ENCODE measurements around the gene ARL15. TPM values are rescaled to one million over a fixed set of nuclear protein-coding genes. Genes with fewer than 3 reads are reported as not detected.

The ARL15 gene
- total and polyA plus RNA-seq, 9 of the 15 experiments (the other 6 are each of a cell fraction or from before 2014, with no cell fraction given) = 18.5 to 80.4 (median 57.0) TPM

GRCh38 chr5:54148067-54148845 lies 162.1 kb downstream of the ARL15 start:
- peaks cover 23% of the 10 kb centered on the region for H3K36me3 ChIP-seq (ENCODE audit: control insufficient read depth, insufficient read depth, low read length)
- H3K9me1 ChIP-seq (ENCODE audit: control insufficient read depth, insufficient read depth, low read length) = no peaks in the 10 kb centered on the region
- 0 out of 2 replicates have a peak, but pooled peaks cover 6% of the 10 kb centered on the region for H4K20me1 ChIP-seq (replicated peaks; ENCODE audit: control insufficient read depth, insufficient read depth, low read length)
- 76% methylated on average over 6 of the region's 6 CpGs for WGBS (ENCODE audit: insufficient coverage, low coverage, missing lambda C conversion rate)
- peaks cover 23% of the 10 kb centered on the region; the same call in 1 of the 3 replicates for H3K79me2 ChIP-seq (ENCODE audit: control insufficient read depth, insufficient read depth, low read length)
- ChIA-PET CTCF (ENCODE audit: low intra/inter-chr PET ratio) (no interaction called here), POLR2A (no interaction called here)
- in situ Hi-C loops (cut with MboI) = no loop called here
- DNase-seq (ENCODE audit: extremely low read depth in 1 of 4, low spot score in 3 of 4) = no peak
- H3K4me3 ChIP-seq = no peak overlapping the region
- no peak overlapping the region for H2AFZ ChIP-seq (ENCODE audit: low read depth, low read length)
- intact Hi-C loops (cut with micrococcal nuclease) = no loop called here
- no peak overlapping the region for H3K4me2 ChIP-seq (ENCODE audit: insufficient read depth, low read length)
- H3K27me3 ChIP-seq (ENCODE audit: control insufficient read depth in 2 of 2, insufficient read depth in 2 of 2, low read length in 2 of 2) = no peaks in the 10 kb centered on the region
- H3K4me1 ChIP-seq (replicated peaks in 1 of 2; ENCODE audit: control insufficient read depth in 2 of 2, insufficient read depth in 2 of 2, low read length in 2 of 2) = no peaks in the 10 kb centered on the region; a peak in 1 of 5 replicates
- no peak overlapping the region for H3K9ac ChIP-seq (ENCODE audit: insufficient read depth in 1 of 2, low read depth in 2 of 2, low read length in 2 of 2)
- H3K27ac ChIP-seq (ENCODE audit: extremely low read depth, low read depth, low read length) = no peak overlapping the region
- no peak for FAIRE-seq
- no peaks in the 10 kb centered on the region for H3K9me3 ChIP-seq (replicated peaks; ENCODE audit: control insufficient read depth, insufficient read depth, low read depth, low read length)
- ATAC-seq = no peak
- no TSS peak for BruUV-seq (replicated peaks)
- TF ChIP-seq SPI1 (IDR thresholded peaks at IDR 0.05; ENCODE audit: borderline replicate concordance, low read depth, low read length) (no peak), SRF (CRISPR knock-in tag; IDR thresholded peaks at IDR 0.05) (no peak), NFE2L1 (tag; IDR thresholded peaks at IDR 0.05; ENCODE audit: borderline replicate concordance, low read depth) (no peak), IFI16 (CRISPR knock-in tag; IDR thresholded peaks at IDR 0.05) (no peak), TCFL5 (CRISPR knock-in tag; conservative IDR thresholded peaks at IDR 0.05) (no peak), MTA2 (IDR thresholded peaks at IDR 0.05; ENCODE audit: low read depth) (no peak), RBM14 (IDR thresholded peaks at IDR 0.05; ENCODE audit: borderline replicate concordance, insufficient read depth, low read depth, low read length) (no peak), NR3C1 (CRISPR knock-in tag; IDR thresholded peaks at IDR 0.05) (no peak), TCF15 (CRISPR knock-in tag; IDR thresholded peaks at IDR 0.05) (no peak), EWSR1 (IDR thresholded peaks at IDR 0.05; ENCODE audit: borderline replicate concordance, low read depth, partially characterized antibody) (no peak), ZFP1 (CRISPR knock-in tag; IDR thresholded peaks at IDR 0.05) (no peak), MYNN (IDR thresholded peaks at IDR 0.05) (no peak), MYNN (CRISPR knock-in tag; IDR thresholded peaks at IDR 0.05) (no peak), POLR2A (conservative IDR thresholded peaks at IDR 0.05) (no peak), PTBP1 (IDR thresholded peaks at IDR 0.05; ENCODE audit: low read depth, low read length) (no peak), STAT5B (CRISPR knock-in tag; IDR thresholded peaks at IDR 0.05) (no peak), PYGO2 (tag; IDR thresholded peaks at IDR 0.05) (no peak), KAT2B (IDR thresholded peaks at IDR 0.05; ENCODE audit: low read depth, low read length) (no peak)
- TF ChIP-seq, protein P1, sequence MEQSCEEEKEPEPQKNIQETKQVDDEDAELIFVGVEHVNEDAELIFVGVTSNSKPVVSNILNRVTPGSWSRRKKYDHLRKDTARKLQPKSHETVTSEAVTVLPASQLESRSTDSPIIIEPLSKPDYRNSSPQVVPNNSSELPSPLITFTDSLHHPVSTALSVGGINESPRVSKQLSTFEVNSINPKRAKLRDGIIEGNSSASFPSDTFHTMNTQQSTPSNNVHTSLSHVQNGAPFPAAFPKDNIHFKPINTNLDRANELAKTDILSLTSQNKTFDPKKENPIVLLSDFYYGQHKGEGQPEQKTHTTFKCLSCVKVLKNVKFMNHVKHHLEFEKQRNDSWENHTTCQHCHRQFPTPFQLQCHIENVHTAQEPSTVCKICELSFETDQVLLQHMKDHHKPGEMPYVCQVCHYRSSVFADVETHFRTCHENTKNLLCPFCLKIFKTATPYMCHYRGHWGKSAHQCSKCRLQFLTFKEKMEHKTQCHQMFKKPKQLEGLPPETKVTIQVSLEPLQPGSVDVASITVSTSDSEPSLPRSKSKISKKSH (CRISPR knock-in tag; IDR thresholded peaks at IDR 0.05) = no peak

Data from K562 (cell line).